Thoracic aorta (tissue), 2 donors: ENCODE results near the gene WWC2. TPM values are rescaled to one million over a fixed set of nuclear protein-coding genes. Genes with fewer than 3 reads are reported as not detected.

Experiments
- ATAC-seq: fragments of 150-250 bp; one replicate; pipeline ENCODE4 v1.8.0; 2017; ENCODE audit warnings: low read depth; ENCODE audit not compliant: insufficient number of reproducible peaks, low FRiP score
- DNase-seq: peaks from one replicate; pipeline ENCODE4 v3.0.0-alpha.2; 2020; ENCODE audit warnings: low spot score
- H3K27ac ChIP-seq, 2 donors: fragments of 200-600 bp; sonication (generic); 1 replicate in 1 of 2; 2 replicates in 1 of 2; pipeline ENCODE4 v1.5.1; 2016; ENCODE audit warnings: mild to moderate bottlenecking in 2 of 2, moderate library complexity in 2 of 2
- H3K27me3 ChIP-seq: fragments of 200-600 bp; sonication (generic); replicated peaks from 2 replicates; pipeline ENCODE4 v1.6.0; 2016; ENCODE audit warnings: mild to moderate bottlenecking; ENCODE audit not compliant: insufficient read depth
- H3K36me3 ChIP-seq: fragments of 200-600 bp; sonication (generic); one replicate; pipeline ENCODE4 v1.5.1; 2016
- H3K4me1 ChIP-seq, 2 donors: fragments of 200-600 bp; sonication (generic); 1 replicate in 1 of 2; 2 replicates in 1 of 2; pipeline versions ENCODE4 v1.5.1 to v1.6.0; 2016; ENCODE audit warnings: low read depth in 2 of 2, mild to moderate bottlenecking in 1 of 2; ENCODE audit not compliant: control insufficient read depth in 1 of 2
- H3K4me3 ChIP-seq: fragments of 200-600 bp; sonication (generic); 2 replicates; pipeline ENCODE4 v1.5.1; 2016; ENCODE audit warnings: mild to moderate bottlenecking
- H3K9me3 ChIP-seq: fragments of 200-600 bp; sonication (generic); 2 replicates; pipeline ENCODE4 v1.5.1; 2016
- total RNA-seq, 2 donors: library from RNA; depleted of rRNA; stranded (reverse); fragments of >200 nt; gene quantifications; one replicate each; pipeline versions ENCODE4 v1.1.0 to v1.2.3, GENCODE V29; 2016
- TF ChIP-seq, protein P1 (sequence below): fragments of 200-600 bp; sonication (generic); IDR thresholded peaks from one replicate; pipeline ENCODE4 v1.5.1; 2019; ENCODE audit warnings: antibody characterized with exemption

WWC2 gene
- total RNA-seq, 2 donors from 2014 or later: 21.1 to 44.8 TPM

DNA sequence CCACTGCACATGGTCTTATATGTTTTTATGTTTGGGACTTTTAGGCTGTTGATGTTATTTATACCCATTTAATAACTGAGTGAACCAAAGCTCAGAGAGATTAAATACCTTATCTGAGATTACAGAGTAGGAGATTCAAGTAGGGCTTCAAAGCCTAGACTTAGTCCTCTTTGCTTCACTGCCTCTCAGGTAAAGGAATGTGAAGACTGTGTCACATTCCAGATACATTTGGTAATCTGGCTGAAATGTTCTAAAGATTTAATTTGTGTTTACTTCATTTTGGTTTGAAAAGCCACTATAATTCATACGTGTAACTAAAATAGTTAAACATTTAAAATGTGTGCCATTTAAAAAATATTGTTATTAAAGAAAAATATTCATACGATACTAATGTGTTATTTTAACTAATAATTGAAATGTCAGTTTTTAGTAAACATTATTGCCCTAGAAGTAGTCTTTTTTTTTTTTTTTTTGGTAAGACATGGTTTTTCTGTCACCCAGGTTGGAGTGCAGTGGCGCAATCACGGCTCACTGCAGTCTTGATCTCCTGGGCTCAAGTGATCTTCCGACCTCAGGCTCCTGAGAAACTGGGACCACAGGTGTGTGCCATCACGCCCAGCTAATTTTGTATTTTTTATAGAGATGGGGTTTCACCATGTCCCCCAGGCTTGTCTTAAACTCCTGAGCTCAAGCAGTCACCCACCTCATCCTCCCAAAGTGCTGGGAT, 54.3 kb downstream of the WWC2 start:
- TF ChIP-seq, protein P1, sequence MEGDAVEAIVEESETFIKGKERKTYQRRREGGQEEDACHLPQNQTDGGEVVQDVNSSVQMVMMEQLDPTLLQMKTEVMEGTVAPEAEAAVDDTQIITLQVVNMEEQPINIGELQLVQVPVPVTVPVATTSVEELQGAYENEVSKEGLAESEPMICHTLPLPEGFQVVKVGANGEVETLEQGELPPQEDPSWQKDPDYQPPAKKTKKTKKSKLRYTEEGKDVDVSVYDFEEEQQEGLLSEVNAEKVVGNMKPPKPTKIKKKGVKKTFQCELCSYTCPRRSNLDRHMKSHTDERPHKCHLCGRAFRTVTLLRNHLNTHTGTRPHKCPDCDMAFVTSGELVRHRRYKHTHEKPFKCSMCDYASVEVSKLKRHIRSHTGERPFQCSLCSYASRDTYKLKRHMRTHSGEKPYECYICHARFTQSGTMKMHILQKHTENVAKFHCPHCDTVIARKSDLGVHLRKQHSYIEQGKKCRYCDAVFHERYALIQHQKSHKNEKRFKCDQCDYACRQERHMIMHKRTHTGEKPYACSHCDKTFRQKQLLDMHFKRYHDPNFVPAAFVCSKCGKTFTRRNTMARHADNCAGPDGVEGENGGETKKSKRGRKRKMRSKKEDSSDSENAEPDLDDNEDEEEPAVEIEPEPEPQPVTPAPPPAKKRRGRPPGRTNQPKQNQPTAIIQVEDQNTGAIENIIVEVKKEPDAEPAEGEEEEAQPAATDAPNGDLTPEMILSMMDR: no peak
- Histone ChIP-seq H3K36me3 (no peaks in the 10 kb centered on the region), H3K27me3 (no peaks in the 10 kb centered on the region), H3K27ac (no peak overlapping the region), H3K4me1 (peaks cover 7 to 10% of the 10 kb centered on the region in 2 donors), H3K9me3 (no peaks in the 10 kb centered on the region), H3K4me3 (no peak overlapping the region)
- DNase-seq: no peak
- ATAC-seq: no peak

DNA sequence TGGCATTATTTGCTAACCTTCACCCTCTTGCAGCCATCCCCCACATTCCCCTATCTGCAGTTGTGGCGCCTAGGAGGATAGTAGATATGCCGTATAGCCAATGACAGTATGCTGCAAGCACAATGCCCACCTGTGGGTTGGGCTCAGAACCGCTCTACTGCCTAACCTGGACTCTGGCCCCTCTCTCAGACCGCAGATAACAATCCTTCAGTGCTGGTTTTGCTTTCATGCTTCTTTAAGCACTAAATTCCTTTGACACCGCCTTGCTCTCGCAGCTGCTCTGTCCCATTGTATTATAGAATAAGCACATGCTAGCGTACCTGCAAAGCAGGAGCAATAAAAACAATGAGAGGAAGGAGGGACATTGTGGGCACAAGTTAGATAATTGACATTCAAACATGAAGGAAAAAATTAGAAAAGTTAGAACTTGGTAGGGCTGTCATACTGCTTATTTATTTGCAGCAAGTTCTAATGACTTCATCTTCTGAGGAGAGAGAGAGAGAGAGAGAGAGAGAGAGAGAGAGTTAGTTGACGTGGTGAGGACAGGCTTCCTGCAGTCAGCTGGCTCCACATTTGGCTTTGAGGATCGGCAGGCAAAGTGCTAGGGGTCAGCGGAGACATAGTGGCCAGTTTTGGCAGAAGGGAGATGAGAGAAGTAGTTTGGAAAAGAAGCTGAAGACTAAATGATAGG, 55.8 kb downstream of the WWC2 start:
- no peaks in the 10 kb centered on the region for H3K9me3 ChIP-seq
- no peaks in the 10 kb centered on the region for H3K36me3 ChIP-seq
- ATAC-seq (no peak), DNase-seq (no peak)
- peaks cover 7 to 10% of the 10 kb centered on the region in 2 donors for H3K4me1 ChIP-seq
- no peak overlapping the region for H3K27ac ChIP-seq
- TF ChIP-seq, protein P1: no peak
- no peak overlapping the region for H3K4me3 ChIP-seq
- H3K27me3 ChIP-seq: no peaks in the 10 kb centered on the region

DNA sequence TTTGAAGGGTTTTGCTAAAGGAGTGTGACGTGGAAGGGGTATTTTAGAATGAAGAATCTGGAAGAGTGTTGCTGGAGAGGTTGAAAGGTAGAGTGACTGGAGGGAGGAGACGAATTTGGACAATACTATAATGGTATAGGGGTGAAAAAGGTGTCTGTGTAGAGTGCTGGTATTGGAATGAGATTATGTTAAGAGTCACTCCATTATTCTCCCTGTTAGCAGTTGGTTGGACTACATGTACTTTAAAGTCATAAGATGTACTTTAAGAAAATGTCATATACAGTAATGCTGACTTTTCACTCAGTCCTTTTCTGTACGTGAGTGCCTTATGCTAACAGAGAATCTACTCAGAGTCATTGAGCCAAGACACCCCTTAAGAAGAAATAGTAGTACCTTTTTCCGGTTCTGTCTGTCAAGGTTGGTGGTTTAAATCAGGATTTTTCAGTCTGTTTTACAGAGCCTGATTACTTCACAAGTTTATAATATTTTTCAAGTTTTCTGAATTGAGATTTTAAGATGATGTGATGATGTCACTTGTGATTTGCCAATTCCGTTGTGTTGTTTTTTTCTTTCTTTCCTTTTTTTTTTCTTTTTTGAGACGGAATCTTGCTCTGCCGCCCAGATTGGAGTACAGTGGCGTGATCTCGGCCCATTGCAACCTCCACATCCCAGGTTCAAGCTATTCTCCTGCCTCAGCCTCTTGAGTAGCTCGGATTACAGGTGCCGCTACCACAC, 56.6 kb downstream of the WWC2 start:
- ATAC-seq (no peak), DNase-seq (no peak)
- Histone ChIP-seq H3K4me1 (peaks cover 7 to 10% of the 10 kb centered on the region in 2 donors), H3K9me3 (no peaks in the 10 kb centered on the region), H3K27me3 (no peaks in the 10 kb centered on the region), H3K36me3 (no peaks in the 10 kb centered on the region), H3K27ac (no peak overlapping the region), H3K4me3 (no peak overlapping the region)
- TF ChIP-seq, protein P1: no peak

DNA sequence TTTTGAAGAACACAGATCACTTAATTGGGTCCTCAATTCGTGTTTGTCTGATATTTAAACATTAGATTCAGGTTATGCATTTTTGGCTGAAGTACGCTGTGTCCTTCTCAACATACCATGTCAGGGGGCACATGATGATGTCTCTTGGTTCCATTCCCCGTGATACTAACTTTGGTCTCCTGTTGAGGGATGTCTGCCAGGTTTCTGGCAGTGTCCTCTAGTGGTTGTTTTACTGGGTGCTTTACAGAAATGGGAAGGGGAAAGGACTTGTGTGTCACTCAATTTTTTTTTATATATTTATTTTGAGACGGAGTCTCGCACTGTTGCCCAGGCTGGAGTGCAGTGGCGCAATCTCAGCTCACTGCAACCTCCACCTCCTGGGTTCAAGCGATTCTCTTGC, 58.2 kb downstream of the WWC2 start:
- Histone ChIP-seq H3K27ac (no peak overlapping the region), H3K9me3 (no peaks in the 10 kb centered on the region), H3K4me3 (no peak overlapping the region), H3K4me1 (peaks cover 7 to 10% of the 10 kb centered on the region in 2 donors), H3K36me3 (no peaks in the 10 kb centered on the region), H3K27me3 (no peaks in the 10 kb centered on the region)
- TF ChIP-seq, protein P1: no peak
- ATAC-seq (no peak), DNase-seq (no peak)

DNA sequence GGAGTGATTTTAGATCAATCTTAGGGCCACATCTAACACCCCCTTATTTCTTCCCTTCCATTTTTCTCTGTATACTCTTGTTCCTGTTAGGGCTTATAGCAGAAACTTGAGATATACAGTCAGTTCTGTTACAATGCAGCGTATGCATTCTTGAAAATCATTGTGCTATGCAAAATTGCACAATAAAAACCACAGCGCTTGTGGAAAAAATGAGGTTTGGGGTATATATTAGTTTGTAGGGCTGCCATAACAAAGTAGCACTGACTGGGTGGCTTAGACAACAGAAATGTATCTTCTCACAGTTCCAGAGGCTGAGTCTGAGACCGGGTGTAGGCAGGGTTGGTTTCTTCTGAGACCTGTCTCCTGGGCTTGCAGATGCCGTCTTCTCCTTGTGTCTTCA, 59.0 kb downstream of the WWC2 start:
- Histone ChIP-seq H3K4me1 (peaks cover 7 to 10% of the 10 kb centered on the region in 2 donors), H3K4me3 (no peak overlapping the region), H3K36me3 (no peaks in the 10 kb centered on the region), H3K27ac (no peak overlapping the region), H3K9me3 (no peaks in the 10 kb centered on the region), H3K27me3 (no peaks in the 10 kb centered on the region)
- TF ChIP-seq, protein P1: no peak
- DNase-seq: no peak
- ATAC-seq: no peak
